Mucosa of descending colon (tissue), 3 donors: ENCODE data around the gene TXLNB. TPM values are rescaled to one million over a fixed set of nuclear protein-coding genes. Genes with fewer than 3 reads are reported as not detected.
A peak's percentile ranks its signal among the peaks of the same experiment; 100 is the strongest.
"Not testable (repeated sequence)": the region's sequence is repeated elsewhere in the genome, so short reads cannot be mapped to it uniquely, and the experiment has no call there.

Experiments
- ATAC-seq: fragments of 200-7000 bp; cut with Tn5 transposase; one replicate; pipeline ENCODE4 v1.9.1; 2020; ENCODE audit warnings: mild to moderate bottlenecking, moderate library complexity
- DNase-seq, 3 donors: peaks; one replicate each; pipeline ENCODE4 v3.0.0-alpha.2; 2020
- H3K36me3 ChIP-seq: fragments of 200-600 bp; one replicate; pipeline ENCODE4 v1.8.0; 2021; ENCODE audit warnings: low read depth, mild to moderate bottlenecking
- H3K4me1 ChIP-seq: fragments of 200-600 bp; one replicate; pipeline ENCODE4 v1.8.0; 2021; ENCODE audit warnings: low read depth, mild to moderate bottlenecking
- H3K4me3 ChIP-seq: fragments of 200-600 bp; one replicate; pipeline ENCODE4 v1.8.0; 2021; ENCODE audit warnings: mild to moderate bottlenecking
- H3K9me3 ChIP-seq: fragments of 200-600 bp; one replicate; pipeline ENCODE4 v1.8.0; 2021; ENCODE audit warnings: mild to moderate bottlenecking
- intact Hi-C, 2 donors: fragments of 100-400 bp; cut with DNase I in 1 of 2; cut with micrococcal nuclease in 1 of 2; formaldehyde crosslinking; loops; one replicate each; pipeline versions ENCODE4 v1.11.0 to v1.11.1; 2022; cut with DNase I, micrococcal nuclease
- total RNA-seq, 3 donors: library from RNA; stranded (reverse); fragmentation: NEBNext Ultra II Directional in 2 of 3; extraction: Animal tissue kit (Norgen Biotek cat#: 25700) in 2 of 3; gene quantifications; one replicate each; pipeline versions ENCODE4 v1.2.1 to v1.2.4, GENCODE V29; 2021 to 2023
- TF ChIP-seq, protein P1 (sequence below): fragments of 200-600 bp; IDR thresholded peaks from one replicate; pipeline ENCODE4 v1.8.0; 2022; ENCODE audit warnings: antibody characterized with exemption, mild to moderate bottlenecking
- donor health status: DM: no; HTN: no; CAD: no; lungs with moderate emphysema.
- donor health status: DM: no; HTN: no; CAD: no.
- donor health status: DM: no; HTN: yes; CAD: no.

The TXLNB gene
- total RNA-seq, 3 donors from 2014 or later, result 0.29 to 0.89 (median 0.36) TPM

GRCh38 chr6:139297921-139298320 lies 6.1 kb upstream of the TXLNB start:
- DNase-seq, result no peak

DNA sequence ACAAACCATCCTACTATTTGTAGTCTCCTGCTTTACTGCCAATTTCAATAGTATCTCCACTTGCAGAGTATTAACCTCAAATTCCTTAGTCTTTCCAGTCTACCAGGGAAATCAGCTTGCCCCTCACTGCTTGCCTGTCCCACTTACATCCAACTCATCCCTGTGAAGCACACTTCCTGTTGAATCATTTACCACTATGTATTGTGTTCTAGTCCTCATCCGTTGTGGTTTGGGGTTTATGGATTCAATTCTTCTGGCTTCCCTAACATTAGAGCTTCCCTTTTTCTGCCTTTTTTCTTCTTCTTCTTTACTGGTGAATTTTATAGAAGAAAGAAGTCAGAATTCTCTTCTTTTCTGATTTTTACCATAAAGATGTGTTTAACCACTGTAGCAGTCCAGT lies 5.1 kb upstream of the TXLNB start:
- Histone ChIP-seq H3K4me1 (no peaks in the 10 kb centered on the region), H3K9me3 (no peaks in the 10 kb centered on the region), H3K36me3 (no peaks in the 10 kb centered on the region), H3K4me3 (no peak overlapping the region)
- TF ChIP-seq, protein P1, sequence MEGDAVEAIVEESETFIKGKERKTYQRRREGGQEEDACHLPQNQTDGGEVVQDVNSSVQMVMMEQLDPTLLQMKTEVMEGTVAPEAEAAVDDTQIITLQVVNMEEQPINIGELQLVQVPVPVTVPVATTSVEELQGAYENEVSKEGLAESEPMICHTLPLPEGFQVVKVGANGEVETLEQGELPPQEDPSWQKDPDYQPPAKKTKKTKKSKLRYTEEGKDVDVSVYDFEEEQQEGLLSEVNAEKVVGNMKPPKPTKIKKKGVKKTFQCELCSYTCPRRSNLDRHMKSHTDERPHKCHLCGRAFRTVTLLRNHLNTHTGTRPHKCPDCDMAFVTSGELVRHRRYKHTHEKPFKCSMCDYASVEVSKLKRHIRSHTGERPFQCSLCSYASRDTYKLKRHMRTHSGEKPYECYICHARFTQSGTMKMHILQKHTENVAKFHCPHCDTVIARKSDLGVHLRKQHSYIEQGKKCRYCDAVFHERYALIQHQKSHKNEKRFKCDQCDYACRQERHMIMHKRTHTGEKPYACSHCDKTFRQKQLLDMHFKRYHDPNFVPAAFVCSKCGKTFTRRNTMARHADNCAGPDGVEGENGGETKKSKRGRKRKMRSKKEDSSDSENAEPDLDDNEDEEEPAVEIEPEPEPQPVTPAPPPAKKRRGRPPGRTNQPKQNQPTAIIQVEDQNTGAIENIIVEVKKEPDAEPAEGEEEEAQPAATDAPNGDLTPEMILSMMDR, result no peak
- intact Hi-C loops, result no loop called here
- DNase-seq, result no peak
- no peak for ATAC-seq

More at GRCh38 chr6:139297921-139298320, 6.1 kb upstream of the TXLNB start:
- no peak for ATAC-seq
- Histone ChIP-seq H3K4me3 (no peak overlapping the region), H3K4me1 (no peaks in the 10 kb centered on the region), H3K9me3 (no peaks in the 10 kb centered on the region), H3K36me3 (no peaks in the 10 kb centered on the region)
- intact Hi-C loops, result no loop called here
- TF ChIP-seq, protein P1, result no peak

DNA sequence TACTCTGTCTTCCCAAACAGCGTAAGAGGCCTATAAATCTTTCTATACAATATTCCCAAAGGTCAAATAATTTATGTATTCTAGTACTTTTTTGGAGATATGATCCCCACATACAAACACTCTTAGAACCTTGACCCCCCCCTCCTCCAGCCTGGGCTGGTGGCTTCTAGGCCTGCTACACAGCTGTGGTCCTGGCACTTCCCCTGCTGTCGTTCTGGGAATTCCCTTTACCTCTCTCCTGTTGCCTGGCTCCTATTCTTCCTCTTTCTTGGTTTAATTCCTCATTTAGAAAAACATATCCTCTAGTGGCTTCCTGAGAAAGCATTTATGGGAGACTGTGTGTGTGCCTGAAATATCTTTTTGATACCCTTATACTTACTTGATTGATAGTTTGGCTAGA lies 4.1 kb upstream of the TXLNB start:
- Histone ChIP-seq H3K36me3 (no peaks in the 10 kb centered on the region), H3K4me3 (no peak overlapping the region), H3K4me1 (no peaks in the 10 kb centered on the region), H3K9me3 (no peaks in the 10 kb centered on the region)
- DNase-seq (peak in 1 of 3 donors; percentile 28), ATAC-seq (peak; percentile 13)
- intact Hi-C loops, result no loop called here
- TF ChIP-seq, protein P1, result no peak

- Histone ChIP-seq H3K4me1 (peaks cover 5% of the 10 kb centered on the region), H3K4me3 (no peak overlapping the region), H3K9me3 (no peaks in the 10 kb centered on the region), H3K36me3 (no peaks in the 10 kb centered on the region)
- intact Hi-C loops, result no loop called here
- no peak for DNase-seq
- no peak for ATAC-seq
- TF ChIP-seq, protein P1, result no peak
These were observed 2.3 kb upstream of the TXLNB start for GRCh38 chr6:139294090-139294489.

GRCh38 chr6:139293230-139293629 lies 1.4 kb upstream of the TXLNB start:
- not testable (repeated sequence) for H3K36me3 ChIP-seq

DNA sequence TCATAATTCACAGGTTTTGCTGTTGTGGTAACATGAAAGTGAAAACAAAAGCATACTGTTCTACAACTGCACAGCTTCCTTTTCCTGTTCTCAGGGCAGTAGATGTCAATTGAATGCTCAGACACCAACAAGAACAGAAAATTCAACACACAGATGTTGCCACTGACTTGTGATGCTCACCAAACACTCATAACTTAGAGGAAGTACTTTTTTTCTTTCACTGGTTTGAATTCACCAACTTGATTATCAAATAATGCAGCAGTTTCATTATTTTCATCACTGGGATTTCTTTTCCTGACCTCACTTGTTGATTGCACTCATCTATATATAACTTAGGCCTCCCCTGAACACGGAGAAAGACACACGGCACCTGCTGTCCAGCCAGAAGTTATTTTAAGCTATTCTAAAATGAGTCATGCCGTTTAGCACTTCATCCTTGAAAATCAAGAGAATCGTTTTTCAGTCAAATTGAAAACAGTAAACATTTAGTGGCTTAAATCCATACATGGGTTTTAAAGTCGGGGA lies 949 bp downstream of the TXLNB start:
- Histone ChIP-seq H3K36me3 (no peaks in the 10 kb centered on the region), H3K9me3 (no peaks in the 10 kb centered on the region), H3K4me3 (no peak overlapping the region), H3K4me1 (peaks cover 5% of the 10 kb centered on the region)
- DNase-seq (peak in 1 of 3 donors; percentile 24), ATAC-seq (peak; percentile 84)
- intact Hi-C loops, result no loop called here
- TF ChIP-seq, protein P1, result no peak

More at GRCh38 chr6:139293230-139293629, 1.4 kb upstream of the TXLNB start:
- DNase-seq, H3K9me3 ChIP-seq, intact Hi-C loops, H3K4me3 ChIP-seq, H3K4me1 ChIP-seq, ATAC-seq: not testable (repeated sequence)
